K562 (cell line): ENCODE measurements around the gene MUC5B. TPM values are rescaled to one million over a fixed set of nuclear protein-coding genes. Genes with fewer than 3 reads are reported as not detected.

Experiments
- ATAC-seq: fragments of 200-7000 bp; cut with Tn5 transposase; 3 replicates; pipeline ENCODE4 v1.9.1; 2020; ENCODE audit warnings: moderate library complexity
- BruUV-seq: library from RNA; stranded (reverse); fragments of 400-500 nt; replicated peaks from 2 replicates; lab custom pipeline; 2021; lab: Mats Ljungman, UMichigan
- CTCF ChIA-PET: fragments of 300-600 bp; formaldehyde crosslinking; extraction: SDS; loops from one replicate; lab custom pipeline; 2021; ENCODE audit warnings: low intra/inter-chr PET ratio; lab: Yijun Ruan, JAX
- POLR2A ChIA-PET: fragments of 300-600, 350-650 bp; sonication (Branson Sonifier 250); formaldehyde crosslinking; extraction: SDS; loops from one replicate; lab custom pipeline; 2021; ENCODE audit warnings: antibody characterized with exemption, inconsistent platforms; lab: Yijun Ruan, JAX
- DNase-seq, 4 experiments: peaks; one replicate each; pipeline versions ENCODE4 v3.0.0 to v3.0.0-alpha.2; 2011 to 2018; ENCODE audit warnings: low spot score in 3 of 4, mixed read lengths in 3 of 4; ENCODE audit errors: extremely low read depth in 1 of 4
- FAIRE-seq: peaks from 2 replicates; lab custom pipeline; 2011; peaks lifted over from hg19 to GRCh38; lab: Jason Lieb, UNC
- H2AFZ ChIP-seq: 2 replicates; pipeline ENCODE4 v1.6.0; 2011; ENCODE audit warnings: low read depth, low read length, control low read depth, inconsistent platforms
- H3K27ac ChIP-seq: fragments of 200-600 bp; 3 replicates; pipeline ENCODE4 v1.8.0; 2011; ENCODE audit warnings: low read depth, mild to moderate bottlenecking, control low read depth, inconsistent platforms, low read length, moderate library complexity, mixed read lengths; ENCODE audit errors: extremely low read depth
- H3K27me3 ChIP-seq, 2 experiments: fragments of 300-600 bp in 1 of 2; 2 replicates in 1 of 2; 3 replicates in 1 of 2; pipeline versions ENCODE4 v1.6.0 to v1.8.0; 2011; ENCODE audit warnings: inconsistent platforms in 2 of 2, low read length in 2 of 2, mild to moderate bottlenecking in 1 of 2, mixed read lengths in 1 of 2, moderate library complexity in 1 of 2; ENCODE audit not compliant: control insufficient read depth in 2 of 2, insufficient read depth in 2 of 2
- H3K36me3 ChIP-seq: fragments of 300-600 bp; 3 replicates; pipeline ENCODE4 v1.8.0; 2011; ENCODE audit warnings: mild to moderate bottlenecking, low read length, inconsistent platforms; ENCODE audit not compliant: control insufficient read depth, insufficient read depth
- H3K4me1 ChIP-seq, 2 experiments: fragments of 200-600 bp in 1 of 2; replicated peaks in 1 of 2; 2 replicates in 1 of 2; 3 replicates in 1 of 2; pipeline versions ENCODE4 v1.5.1 to v1.8.0; 2011; ENCODE audit warnings: inconsistent platforms in 2 of 2, low read length in 2 of 2, mild to moderate bottlenecking in 1 of 2, mixed read lengths in 1 of 2, moderate library complexity in 1 of 2; ENCODE audit not compliant: control insufficient read depth in 2 of 2, insufficient read depth in 2 of 2
- H3K4me2 ChIP-seq: 2 replicates; pipeline ENCODE4 v1.6.1; 2011; ENCODE audit warnings: low read length, control low read depth, inconsistent platforms, mixed read lengths; ENCODE audit not compliant: insufficient read depth
- H3K4me3 ChIP-seq: fragments of 200-600 bp; sonication (generic), shearing (Covaris generic); 2 replicates; pipeline ENCODE4 v1.5.1; 2016; ENCODE audit warnings: control low read depth, inconsistent platforms
- H3K79me2 ChIP-seq: fragments of 200-600 bp; 3 replicates; pipeline ENCODE4 v1.8.0; 2011; ENCODE audit warnings: low read length, inconsistent platforms; ENCODE audit not compliant: control insufficient read depth, insufficient read depth
- H3K9ac ChIP-seq, 2 experiments: 2 replicates each; pipeline versions ENCODE4 v1.6.0 to v1.6.1; 2011; ENCODE audit warnings: low read depth in 2 of 2, low read length in 2 of 2, control low read depth in 1 of 2, inconsistent platforms in 1 of 2, mild to moderate bottlenecking in 1 of 2, mixed read lengths in 1 of 2; ENCODE audit not compliant: insufficient read depth in 1 of 2
- H3K9me1 ChIP-seq: one replicate; pipeline ENCODE4 v1.6.0; 2011; ENCODE audit warnings: inconsistent platforms, mild to moderate bottlenecking, low read length, moderate library complexity; ENCODE audit not compliant: control insufficient read depth, insufficient read depth
- H3K9me3 ChIP-seq: replicated peaks from 2 replicates; pipeline ENCODE4 v1.5.1; 2011; ENCODE audit warnings: low read depth, low read length, inconsistent platforms; ENCODE audit not compliant: control insufficient read depth, insufficient read depth
- H4K20me1 ChIP-seq: replicated peaks from 2 replicates; pipeline ENCODE4 v1.6.1; 2011; ENCODE audit warnings: low read length, inconsistent platforms, mixed read lengths; ENCODE audit not compliant: control insufficient read depth, insufficient read depth
- GABPA ChIP-seq: fragments of 200-800 bp; sonication (Bioruptor generic); conservative IDR thresholded peaks from 2 replicates; pipeline ENCODE4 v1.6.1; 2016; ENCODE audit warnings: low read depth, missing genetic modification characterization, missing compliant biosample characterization
- GTF2F1 ChIP-seq: IDR thresholded peaks from 2 replicates; pipeline ENCODE4 v1.6.1; 2011; ENCODE audit warnings: low read depth, low read length, improper control_type of control experiment
- POLR2G ChIP-seq: fragments of 200-400 bp; formaldehyde crosslinking; IDR thresholded peaks from 2 replicates; pipeline ENCODE4 v1.6.1; 2017; ENCODE audit warnings: low read depth, mild to moderate bottlenecking, antibody characterized with exemption, low read length, moderate library complexity
- WGBS: fragments of 100-300 bp; shearing (Covaris generic); methylation state at CpG from one replicate; pipeline ENCODE4 v1.1.6; 2016; ENCODE audit warnings: low coverage, mixed read lengths; ENCODE audit not compliant: insufficient coverage; ENCODE audit errors: missing lambda C conversion rate; 5-methylcytosine and 5-hydroxymethylcytosine counted together
- in situ Hi-C: fragments of 300-500 bp; cut with MboI; formaldehyde crosslinking; loops from 4 replicates; pipeline ENCODE4 v1.15.0; 2018; ENCODE audit warnings: inconsistent platforms, mixed read lengths
- intact Hi-C: fragments of 100-400 bp; cut with micrococcal nuclease; formaldehyde crosslinking; loops from 2 replicates; pipeline ENCODE4 v1.14.2; 2022
- polyA plus RNA-seq, 8 experiments: library from polyadenylated mRNA; depleted of rRNA in 4 of 8; stranded (reverse) in 5 of 8; unstranded in 3 of 8; fragments of >200 nt; fragmentation: Nextera tagmentation in 2 of 8; fragmentation: Illumina TruSeq in 1 of 8; extraction: Ambion mirVana in 2 of 8; extraction: Trizol in 1 of 8; gene quantifications; 2 replicates each; pipeline versions ENCODE4 v1.2.1 to v1.2.3, GENCODE V29; 2011 to 2014; ENCODE audit warnings: inconsistent platforms in 1 of 8, missing spikeins in 1 of 8
- total RNA-seq, 7 experiments: library from RNA; depleted of rRNA in 6 of 7; stranded (reverse); fragments of >200 nt in 6 of 7; fragmentation: Illumina TruSeq in 2 of 7; extraction: Trizol in 2 of 7; gene quantifications; 2 replicates each; pipeline versions ENCODE4 v1.2.1 to v1.2.3, GENCODE V29; 2011 to 2021; ENCODE audit warnings: low replicate concordance in 1 of 7

Gene MUC5B
- total and polyA plus RNA-seq, 9 of the 15 experiments (the other 6 are each of a cell fraction or from before 2014, with no cell fraction given): 0.04 to 0.95 TPM; not detected in 7

DNA sequence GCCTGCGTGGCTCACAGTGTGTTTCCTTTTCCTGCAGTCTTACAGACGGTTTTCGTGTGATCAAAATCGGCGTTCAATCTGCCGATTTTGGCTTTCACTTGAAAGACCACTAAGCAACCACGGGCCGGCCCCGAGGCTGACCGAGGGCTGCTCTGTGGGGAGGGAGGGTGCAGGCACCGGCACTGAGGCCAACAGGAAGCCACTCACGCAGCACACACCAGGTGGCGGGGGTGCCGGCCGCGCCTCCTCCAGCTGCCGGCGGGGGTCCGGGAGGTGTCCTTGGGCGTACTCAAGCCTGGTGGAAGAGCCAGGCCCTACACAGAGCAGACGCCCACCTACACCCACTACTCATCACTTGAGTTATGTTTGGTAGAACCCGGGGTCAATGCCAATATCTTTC, 72.2 kb downstream of the MUC5B start:
- H3K9me1 ChIP-seq: no peaks in the 10 kb centered on the region
- no peaks in the 10 kb centered on the region for H3K27me3 ChIP-seq
- ATAC-seq (no peak), DNase-seq (no peak), FAIRE-seq (no peak)
- peaks cover 0 to 17% of the 10 kb centered on the region in 2 experiments; a peak in 2 of 5 replicates for H3K4me1 ChIP-seq
- no peak overlapping the region for H3K4me2 ChIP-seq
- no TSS peak for BruUV-seq
- no peak overlapping the region for H3K4me3 ChIP-seq
- intact Hi-C loops: no loop called here
- ChIA-PET CTCF (no interaction called here), POLR2A (no interaction called here)
- no peaks in the 10 kb centered on the region for H3K9me3 ChIP-seq
- peaks cover 16% of the 10 kb centered on the region for H3K79me2 ChIP-seq
- in situ Hi-C loops: no loop called here
- no peak overlapping the region for H3K27ac ChIP-seq
- 97% methylated on average over 14 of the region's 22 CpGs for WGBS
- no peak overlapping the region for H3K9ac ChIP-seq
- no peak for TF ChIP-seq GABPA (tag)
- 0 out of 2 replicates have a peak, but pooled peaks have one; percentile 3 for TF ChIP-seq POLR2G
- H4K20me1 ChIP-seq: no peaks in the 10 kb centered on the region
- H2AFZ ChIP-seq: no peak overlapping the region
- H3K36me3 ChIP-seq: peaks cover 21% of the 10 kb centered on the region; the same call in 2 of the 3 replicates

DNA sequence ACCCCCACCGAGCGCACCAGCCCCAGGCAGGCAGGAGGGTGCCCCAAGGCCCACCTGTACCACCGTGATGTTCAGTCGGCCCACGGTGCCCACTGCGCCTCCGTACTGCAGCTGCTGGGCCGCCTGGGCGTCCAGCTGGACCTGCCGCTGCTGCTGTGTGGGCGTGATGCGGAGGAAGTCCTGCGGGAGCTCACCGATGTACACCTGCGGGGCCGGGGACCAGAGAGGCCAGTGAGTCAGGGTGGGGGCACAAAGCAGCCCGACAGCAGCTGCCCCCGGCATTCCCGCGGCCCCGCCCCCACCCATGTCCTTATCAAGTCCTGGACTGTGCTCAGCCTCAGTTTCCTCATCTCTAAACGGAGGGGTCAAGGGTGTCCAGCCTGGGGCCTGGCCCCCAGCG, 72.7 kb downstream of the MUC5B start:
- no peaks in the 10 kb centered on the region for H3K27me3 ChIP-seq
- FAIRE-seq: no peak
- no peaks in the 10 kb centered on the region for H3K9me1 ChIP-seq
- no peaks in the 10 kb centered on the region; the same call in 1 of the 2 replicates for H4K20me1 ChIP-seq
- 95% methylated on average over 6 of the region's 23 CpGs for WGBS
- intact Hi-C loops: no loop called here
- peaks cover 19% of the 10 kb centered on the region; the same call in 2 of the 3 replicates for H3K36me3 ChIP-seq
- in situ Hi-C loops: no loop called here
- TF ChIP-seq GTF2F1 (no peak), POLR2G (peak; percentile 40; the same call in 1 of the 2 replicates)
- TF ChIP-seq, all 486 proteins: peak for 1
- Histone ChIP-seq H3K9me3 (no peaks in the 10 kb centered on the region), H2AFZ (no peak overlapping the region), H3K9ac (no peak overlapping the region), H3K4me3 (no peak overlapping the region), H3K79me2 (peaks cover 21% of the 10 kb centered on the region), H3K27ac (no peak overlapping the region), H3K4me1 (peaks cover 0 to 19% of the 10 kb centered on the region in 2 experiments; a peak in 3 of 5 replicates), H3K4me2 (no peak overlapping the region)
- no peak for ATAC-seq
- CTCF ChIA-PET: no interaction called here
- POLR2A ChIA-PET: no interaction called here
- DNase-seq: no peak
- BruUV-seq: no TSS peak
